Measurements from ENCODE around the gene KCNJ15.
"Not testable (repeated sequence)": the region's sequence is repeated elsewhere in the genome, so short reads cannot be mapped to it uniquely, and the experiment has no call there.

KCNJ15 gene

GRCh38 chr21:38234395-38235142 is 22.2 kb upstream of the KCNJ15 start:
- no peak for DNase-seq (ENCODE audit: low read depth)
- no peak for TF ChIP-seq CTCF (IDR thresholded peaks at IDR 0.05; ENCODE audit: low read length, missing control alignments)
- no peak overlapping the region for H3K4me3 ChIP-seq (replicated peaks; ENCODE audit: low read depth, low read length)

GRCh38 chr21:38235251-38235650 is 21.5 kb upstream of the KCNJ15 start:
- H3K4me3 ChIP-seq (replicated peaks; ENCODE audit: low read depth, low read length); DNase-seq (ENCODE audit: low read depth): not testable (repeated sequence)

GRCh38 chr21:38236232-38236631 is 20.6 kb upstream of the KCNJ15 start:
- H3K4me3 ChIP-seq (replicated peaks; ENCODE audit: low read depth, low read length), result no peak overlapping the region
- peak; percentile 19 for TF ChIP-seq CTCF (IDR thresholded peaks at IDR 0.05; ENCODE audit: low read length, missing control alignments)
- no peak for DNase-seq (ENCODE audit: low read depth)

- no peak for TF ChIP-seq CTCF (IDR thresholded peaks at IDR 0.05; ENCODE audit: low read length, missing control alignments)
- no peak overlapping the region for H3K4me3 ChIP-seq (replicated peaks; ENCODE audit: low read depth, low read length)
- DNase-seq (ENCODE audit: low read depth), result no peak
Measured at GRCh38 chr21:38239672-38240071, 17.1 kb upstream of the KCNJ15 start.

GRCh38 chr21:38240129-38240528 is 16.7 kb upstream of the KCNJ15 start:
- DNase-seq (ENCODE audit: low read depth), result no peak
- H3K4me3 ChIP-seq (replicated peaks; ENCODE audit: low read depth, low read length), result no peak overlapping the region
- no peak for TF ChIP-seq CTCF (IDR thresholded peaks at IDR 0.05; ENCODE audit: low read length, missing control alignments)

GRCh38 chr21:38241029-38241740 is 15.6 kb upstream of the KCNJ15 start:
- no peak overlapping the region for H3K4me3 ChIP-seq (replicated peaks; ENCODE audit: low read depth, low read length)
- peak; percentile 67 for DNase-seq (ENCODE audit: low read depth)

More at GRCh38 chr21:38241029-38241740, 15.6 kb upstream of the KCNJ15 start:
- TF ChIP-seq CTCF (IDR thresholded peaks at IDR 0.05; ENCODE audit: low read length, missing control alignments), result no peak

Data from fibroblast of pulmonary artery (primary cell).